UCSD-AML1 (cell line): ENCODE results near the gene PRMT6.
"Not testable (repeated sequence)": the region's sequence is repeated elsewhere in the genome, so short reads cannot be mapped to it uniquely, and the experiment has no call there.

ENCODE experiments used
- DNase-seq: peaks from one replicate; lab custom pipeline; 2025; ENCODE audit not compliant: unreplicated experiment; lab: John Stamatoyannopoulos, UW

Gene PRMT6

GRCh38 chr1:107056426-107057196, at the start of gene PRMT6:
PRMT6 (plus strand) TSS chr1:107056674; CDS start chr1:107056716, 42 bp downstream.
- peak; percentile 87 for DNase-seq

- no peak for DNase-seq
Observed at GRCh38 chr1:107009281-107009680, 47.2 kb upstream of the PRMT6 start.

GRCh38 chr1:107010582-107010981, 45.9 kb upstream of the PRMT6 start:
- no peak for DNase-seq

- no peak for DNase-seq
Observed at GRCh38 chr1:107016376-107016978, 40.0 kb upstream of the PRMT6 start.

- no peak for DNase-seq
Observed at GRCh38 chr1:107018445-107018844, 38.0 kb upstream of the PRMT6 start.

- DNase-seq: no peak
Observed at GRCh38 chr1:107019166-107019565, 37.3 kb upstream of the PRMT6 start.

GRCh38 chr1:107038874-107039273, 17.6 kb upstream of the PRMT6 start:
- DNase-seq: not testable (repeated sequence)

GRCh38 chr1:107044310-107045220, 11.9 kb upstream of the PRMT6 start:
- not testable (repeated sequence) for DNase-seq

GRCh38 chr1:107047602-107048001, 8.9 kb upstream of the PRMT6 start:
- no peak for DNase-seq

GRCh38 chr1:107048241-107048640, 8.2 kb upstream of the PRMT6 start:
- DNase-seq: no peak

GRCh38 chr1:107051266-107051665, 5.2 kb upstream of the PRMT6 start:
- DNase-seq: no peak

- DNase-seq: not testable (repeated sequence)
Observed at GRCh38 chr1:107055919-107056425, 502 bp upstream of the PRMT6 start.

- DNase-seq: peak; percentile 53
Observed at GRCh38 chr1:107057197-107058133, 991 bp downstream of the PRMT6 start.

GRCh38 chr1:107058245-107059032, 2.0 kb downstream of the PRMT6 start:
- DNase-seq: no peak

- no peak for DNase-seq
Observed at GRCh38 chr1:107061886-107062285, 5.4 kb downstream of the PRMT6 start.

- DNase-seq: no peak
Observed at GRCh38 chr1:107073493-107073892, 17.0 kb downstream of the PRMT6 start.

- DNase-seq: no peak
Observed at GRCh38 chr1:107076841-107077240, 20.4 kb downstream of the PRMT6 start.

- no peak for DNase-seq
Observed at GRCh38 chr1:107079249-107079648, 22.8 kb downstream of the PRMT6 start.

GRCh38 chr1:107081102-107081501, 24.6 kb downstream of the PRMT6 start:
- DNase-seq: no peak
